KMS-11 (cell line): Measurements from ENCODE around the gene NTM.

Source experiments
- H2AFZ ChIP-seq: fragments of 200-600 bp; sonication (generic); 2 replicates; pipeline ENCODE4 v1.6.1; 2016; ENCODE audit warnings: antibody characterized with exemption, mixed run types, low read depth
- H3K27ac ChIP-seq: fragments of 200-600 bp; sonication (generic); 2 replicates; pipeline ENCODE4 v1.6.1; 2016; ENCODE audit warnings: mild to moderate bottlenecking, mixed run types
- H3K27me3 ChIP-seq: fragments of 200-600 bp; sonication (generic); 2 replicates; pipeline ENCODE4 v1.6.1; 2017; ENCODE audit warnings: mild to moderate bottlenecking, low read depth, mixed run types, moderate library complexity; ENCODE audit not compliant: insufficient read depth
- H3K36me3 ChIP-seq: fragments of 200-600 bp; sonication (generic); 2 replicates; pipeline ENCODE4 v1.6.1; 2017; ENCODE audit warnings: mild to moderate bottlenecking, mixed run types; ENCODE audit not compliant: insufficient read depth
- H3K4me1 ChIP-seq: fragments of 200-600 bp; sonication (generic); 2 replicates; pipeline ENCODE4 v1.6.1; 2016; ENCODE audit warnings: mild to moderate bottlenecking, low read depth, mixed run types; ENCODE audit not compliant: poor library complexity, severe bottlenecking
- H3K4me2 ChIP-seq: fragments of 200-600 bp; sonication (generic); 2 replicates; pipeline ENCODE4 v1.7.0; 2016; ENCODE audit warnings: mild to moderate bottlenecking, mixed run types
- H3K4me3 ChIP-seq: fragments of 200-600 bp; sonication (generic); IDR thresholded peaks from 2 replicates; pipeline ENCODE4 v1.6.1; 2017; ENCODE audit warnings: low read depth, low read length, mixed read lengths; ENCODE audit not compliant: insufficient read depth
- H3K79me2 ChIP-seq: fragments of 200-600 bp; sonication (generic); 2 replicates; pipeline ENCODE4 v1.6.1; 2016; ENCODE audit warnings: low read depth, mixed run types; ENCODE audit not compliant: insufficient read depth
- H3K9ac ChIP-seq: fragments of 200-600 bp; sonication (generic); 2 replicates; pipeline ENCODE4 v1.6.1; 2016; ENCODE audit warnings: mild to moderate bottlenecking, mixed run types
- H4K20me1 ChIP-seq: fragments of 200-600 bp; sonication (generic); 2 replicates; pipeline ENCODE4 v1.6.1; 2016; ENCODE audit warnings: mild to moderate bottlenecking, mixed run types; ENCODE audit not compliant: insufficient read depth
- CTCF ChIP-seq: fragments of 200-600 bp; sonication (generic); conservative IDR thresholded peaks from 2 replicates; pipeline ENCODE4 v1.6.1; 2017; ENCODE audit warnings: low read depth, mild to moderate bottlenecking, antibody characterized with exemption, low read length, moderate library complexity, mixed read lengths

Gene NTM

GRCh38 chr11:131928992-131929391 is 558.6 kb downstream of the NTM start:
- Histone ChIP-seq H3K4me1 (no peaks in the 10 kb centered on the region), H3K27me3 (no peaks in the 10 kb centered on the region), H4K20me1 (no peaks in the 10 kb centered on the region), H3K4me2 (no peak overlapping the region), H3K36me3 (no peaks in the 10 kb centered on the region), H3K27ac (no peak overlapping the region), H2AFZ (no peak overlapping the region), H3K4me3 (no peak overlapping the region), H3K9ac (no peak overlapping the region), H3K79me2 (no peaks in the 10 kb centered on the region)
- TF ChIP-seq CTCF, result no peak

- H3K9ac ChIP-seq, result no peak overlapping the region
- H2AFZ ChIP-seq, result no peak overlapping the region
- TF ChIP-seq CTCF, result no peak
- H3K27me3 ChIP-seq, result no peaks in the 10 kb centered on the region
- no peaks in the 10 kb centered on the region for H3K36me3 ChIP-seq
- H3K4me2 ChIP-seq, result no peak overlapping the region
- H3K27ac ChIP-seq, result no peak overlapping the region
- H3K4me3 ChIP-seq, result no peak overlapping the region
- H3K4me1 ChIP-seq, result no peaks in the 10 kb centered on the region
- H4K20me1 ChIP-seq, result no peaks in the 10 kb centered on the region
- H3K79me2 ChIP-seq, result no peaks in the 10 kb centered on the region
Observed at GRCh38 chr11:131932584-131933325, 562.3 kb downstream of the NTM start.

- H2AFZ ChIP-seq, result no peak overlapping the region
- H3K4me1 ChIP-seq, result no peaks in the 10 kb centered on the region
- TF ChIP-seq CTCF, result no peak
Observed at GRCh38 chr11:131934006-131934405, 563.6 kb downstream of the NTM start.

GRCh38 chr11:131938351-131938751 is 567.9 kb downstream of the NTM start:
- Histone ChIP-seq H3K27me3 (no peaks in the 10 kb centered on the region), H4K20me1 (no peaks in the 10 kb centered on the region), H3K27ac (no peak overlapping the region), H3K79me2 (no peaks in the 10 kb centered on the region), H3K4me2 (no peak overlapping the region), H3K9ac (no peak overlapping the region), H3K4me1 (no peaks in the 10 kb centered on the region), H3K4me3 (no peak overlapping the region), H3K36me3 (no peaks in the 10 kb centered on the region), H2AFZ (no peak overlapping the region)
- no peak for TF ChIP-seq CTCF

More at GRCh38 chr11:131934006-131934405, 563.6 kb downstream of the NTM start:
- no peaks in the 10 kb centered on the region for H3K27me3 ChIP-seq
- H3K79me2 ChIP-seq, result no peaks in the 10 kb centered on the region
- no peak overlapping the region for H3K9ac ChIP-seq
- H3K4me2 ChIP-seq, result no peak overlapping the region
- H4K20me1 ChIP-seq, result no peaks in the 10 kb centered on the region
- H3K36me3 ChIP-seq, result no peaks in the 10 kb centered on the region
- no peak overlapping the region for H3K4me3 ChIP-seq
- no peak overlapping the region for H3K27ac ChIP-seq
